NOMO-1 treated with DMSO at 0.1 percent for 48 hours (cell line): ENCODE measurements around the gene ARHGAP28.
"Not testable (repeated sequence)": the region's sequence is repeated elsewhere in the genome, so short reads cannot be mapped to it uniquely, and the experiment has no call there.

Experiments used
- DNase-seq: peaks from one replicate; lab custom pipeline; 2025; ENCODE audit not compliant: unreplicated experiment; lab: John Stamatoyannopoulos, UW

The ARHGAP28 gene

DNA sequence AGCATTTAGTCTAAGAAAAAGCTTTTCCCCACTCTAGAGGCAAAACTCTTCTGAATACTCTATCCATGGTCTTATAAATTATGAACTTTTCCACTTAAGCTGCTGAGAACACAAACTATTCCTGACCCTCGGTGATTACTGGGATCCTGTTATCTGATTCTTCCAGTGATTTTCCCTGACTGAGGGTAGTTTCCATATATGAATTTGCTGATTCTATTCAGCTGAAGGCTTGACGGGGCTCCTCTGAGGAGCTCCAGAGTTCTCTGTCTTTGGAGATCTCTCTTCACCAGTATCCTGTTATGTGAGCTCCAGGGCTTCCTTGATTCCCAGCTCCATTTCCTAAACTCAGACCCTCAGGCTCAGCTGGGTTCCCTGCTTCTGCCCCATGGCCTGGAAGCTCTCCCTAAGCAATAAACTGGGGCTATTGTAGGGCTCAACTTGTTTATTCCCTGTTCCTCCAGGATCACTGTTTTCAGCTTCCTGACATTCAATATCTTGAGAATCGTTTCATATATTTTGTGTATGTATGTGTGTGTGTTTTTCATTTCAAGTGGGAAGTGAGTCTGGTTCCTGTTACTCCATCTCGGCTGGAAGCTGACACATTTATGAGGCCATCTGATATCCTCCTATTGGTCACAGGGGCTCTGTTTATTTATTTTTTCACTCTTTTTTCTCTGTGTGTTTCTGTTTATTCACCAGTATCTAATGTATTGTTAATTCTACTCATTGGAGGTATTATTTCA lies 78.2 kb downstream of the ARHGAP28 start:
- DNase-seq = no peak

- no peak for DNase-seq
Observed at GRCh38 chr18:6810191-6810590, 80.7 kb downstream of the ARHGAP28 start.

DNA sequence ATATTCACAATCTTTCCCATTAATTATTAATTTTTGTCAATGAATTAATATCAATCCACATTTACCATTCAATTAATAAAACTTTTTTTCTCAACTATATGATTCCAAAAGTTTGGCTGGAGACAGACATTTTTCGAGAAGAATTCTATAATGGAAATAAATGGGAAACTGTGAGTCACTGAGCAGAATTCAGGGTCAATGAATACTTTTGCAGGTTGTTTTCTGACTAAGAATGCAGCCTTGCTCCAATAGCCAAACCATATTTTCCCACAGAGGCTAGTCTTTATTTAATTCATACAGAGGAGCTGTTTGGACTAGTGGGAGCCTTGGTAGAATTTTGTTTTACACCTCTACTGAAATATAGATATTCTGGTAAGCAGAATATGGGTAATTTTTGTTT lies 82.3 kb downstream of the ARHGAP28 start:
- DNase-seq = no peak

DNA sequence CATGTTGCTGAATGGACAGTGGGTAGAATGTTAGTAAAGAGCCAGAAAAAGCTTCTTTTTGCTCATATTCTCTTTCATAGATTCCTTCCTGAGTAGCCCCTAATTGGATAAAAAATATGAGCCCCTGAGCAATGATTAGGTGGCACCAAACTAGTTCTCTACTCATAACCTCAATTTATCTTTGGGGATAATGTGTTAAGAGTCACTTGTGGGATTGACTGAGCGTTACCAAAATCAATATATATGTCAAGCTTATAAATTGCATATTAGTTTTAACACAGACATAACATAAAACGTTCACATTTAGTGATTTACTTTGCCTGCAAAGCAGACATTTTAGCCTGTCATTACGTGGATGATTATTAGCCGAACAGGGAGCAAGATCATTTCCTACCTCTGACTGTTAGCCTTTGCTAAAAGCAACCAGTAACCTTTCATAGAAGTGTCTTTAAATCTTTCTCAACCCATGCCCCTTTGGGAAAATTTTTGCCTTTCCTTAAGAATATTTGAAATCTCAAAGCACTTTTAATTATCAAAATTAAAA lies 85.4 kb downstream of the ARHGAP28 start:
- no peak for DNase-seq

DNA sequence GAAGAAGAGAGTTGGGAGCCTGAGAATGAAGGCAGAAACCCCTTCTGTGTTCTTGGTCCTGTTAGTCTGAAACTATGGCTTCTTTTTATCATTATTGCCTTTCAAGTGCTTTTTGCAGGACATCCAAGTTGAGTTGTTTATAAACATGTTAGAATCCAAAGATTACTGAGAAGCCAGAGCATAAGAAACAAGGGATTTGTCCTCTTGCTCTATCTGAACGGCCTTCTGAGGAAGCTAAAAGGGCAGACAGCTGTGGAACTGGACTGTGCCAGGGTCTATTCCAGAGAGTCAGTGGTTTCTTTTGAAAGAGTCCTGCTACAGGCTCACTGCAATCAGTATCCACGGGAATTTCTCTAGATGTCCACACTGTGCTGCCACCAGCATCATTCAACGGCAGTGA lies 86.6 kb downstream of the ARHGAP28 start:
- DNase-seq = no peak

DNA sequence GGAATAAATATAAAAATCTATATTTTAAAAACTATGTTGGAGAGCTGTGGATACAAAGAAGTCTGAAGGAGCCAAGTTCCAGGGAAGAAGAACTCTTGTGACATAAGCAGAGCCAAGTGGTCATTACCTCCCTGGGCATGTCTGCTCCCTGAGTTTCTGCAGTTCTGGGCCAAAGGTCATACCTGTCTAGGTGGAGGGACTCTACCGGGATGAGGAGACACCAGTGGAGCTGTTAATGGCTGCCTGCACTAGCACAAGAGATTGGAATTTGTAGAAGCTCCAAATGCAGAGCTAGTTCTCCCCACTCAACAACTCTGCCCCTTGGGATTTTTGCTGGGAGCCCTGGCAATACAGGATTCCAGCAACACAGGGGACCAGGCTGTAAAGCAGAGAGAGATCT lies 89.8 kb downstream of the ARHGAP28 start:
- no peak for DNase-seq

- DNase-seq = no peak
Observed at GRCh38 chr18:6820314-6820713, 90.8 kb downstream of the ARHGAP28 start.

- DNase-seq = no peak
Observed at GRCh38 chr18:6821356-6821755, 91.8 kb downstream of the ARHGAP28 start.

- DNase-seq = not testable (repeated sequence)
Observed at GRCh38 chr18:6827161-6827560, 97.6 kb downstream of the ARHGAP28 start.

DNA sequence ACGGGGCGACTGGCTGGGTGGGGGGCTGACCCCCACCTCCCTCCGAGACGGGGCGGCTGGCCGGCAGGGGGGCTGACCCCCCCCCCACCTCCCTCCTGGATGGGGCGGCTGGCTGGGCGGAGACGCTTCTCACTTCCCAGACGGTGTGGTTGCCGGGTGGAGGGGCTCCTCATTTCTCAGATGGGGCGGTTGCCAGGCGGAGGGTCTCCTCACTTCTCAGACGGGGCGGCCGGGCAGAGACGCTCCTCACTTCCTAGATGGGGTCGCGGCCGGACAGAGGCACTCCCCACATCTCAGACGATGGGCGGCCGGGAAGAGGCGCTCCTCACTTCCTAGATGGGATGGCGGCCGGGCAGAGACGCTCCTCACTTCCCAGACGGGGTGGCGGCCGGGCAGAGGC lies 98.0 kb downstream of the ARHGAP28 start:
- DNase-seq = not testable (repeated sequence)

DNA sequence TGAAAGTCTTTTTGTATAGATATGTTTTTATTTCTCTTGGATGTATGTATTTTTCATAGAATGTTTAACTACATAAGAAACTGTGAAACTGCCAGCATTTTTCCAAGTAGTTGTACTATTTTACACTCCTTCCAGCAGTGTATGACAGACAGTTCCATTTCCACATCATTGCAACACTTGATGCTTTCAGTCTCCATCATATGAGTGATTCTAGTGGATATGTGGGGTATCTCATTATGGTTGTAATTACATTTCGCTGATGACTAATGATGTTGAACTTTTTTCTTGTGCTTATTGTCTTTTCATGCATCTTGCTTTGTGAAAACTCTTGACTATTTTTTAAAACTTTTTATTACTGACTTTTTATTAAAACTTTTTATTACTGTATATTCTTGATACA lies 101.4 kb downstream of the ARHGAP28 start:
- no peak for DNase-seq

DNA sequence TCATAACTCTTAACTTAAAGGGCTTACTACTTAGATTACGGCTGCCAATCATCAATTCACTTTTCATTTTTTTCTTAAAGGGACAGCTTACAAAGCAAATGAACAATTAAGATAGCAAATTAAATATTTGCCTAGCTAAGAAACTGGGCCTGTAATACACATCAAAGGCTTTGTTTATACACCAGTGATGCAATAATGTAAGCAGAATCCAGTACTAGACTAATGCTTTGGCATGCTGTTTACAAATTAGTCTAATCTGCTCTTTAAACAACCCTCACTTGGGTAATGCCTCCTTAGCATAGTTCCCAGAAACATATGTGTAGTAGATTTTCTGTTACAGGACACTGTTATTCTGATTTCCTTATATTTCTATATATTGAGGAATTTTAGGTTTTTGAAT lies 105.8 kb downstream of the ARHGAP28 start:
- DNase-seq = no peak

- no peak for DNase-seq
Observed at GRCh38 chr18:6836331-6836730, 106.8 kb downstream of the ARHGAP28 start.

GRCh38 chr18:6837904-6838303 lies 108.4 kb downstream of the ARHGAP28 start:
- no peak for DNase-seq

DNA sequence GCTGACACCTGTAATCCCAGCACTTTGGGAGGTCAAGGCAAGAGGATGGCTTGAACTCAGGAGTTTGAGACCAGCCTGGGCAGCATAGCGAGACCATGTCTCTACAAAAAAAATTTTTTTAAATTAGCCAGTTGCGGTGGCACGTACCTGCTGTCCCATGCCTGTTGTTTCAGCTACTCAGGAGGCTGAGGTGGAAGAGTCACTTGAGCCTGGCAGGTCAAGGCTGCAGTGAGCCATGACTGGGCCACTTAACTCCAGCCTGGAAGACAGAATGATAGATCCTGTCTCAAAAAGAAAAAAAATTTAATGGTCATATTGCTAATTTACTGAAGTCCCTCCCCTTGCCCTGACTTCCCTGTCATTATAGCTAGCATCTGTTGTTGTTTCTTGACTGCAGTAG lies 112.6 kb downstream of the ARHGAP28 start:
- DNase-seq = no peak

DNA sequence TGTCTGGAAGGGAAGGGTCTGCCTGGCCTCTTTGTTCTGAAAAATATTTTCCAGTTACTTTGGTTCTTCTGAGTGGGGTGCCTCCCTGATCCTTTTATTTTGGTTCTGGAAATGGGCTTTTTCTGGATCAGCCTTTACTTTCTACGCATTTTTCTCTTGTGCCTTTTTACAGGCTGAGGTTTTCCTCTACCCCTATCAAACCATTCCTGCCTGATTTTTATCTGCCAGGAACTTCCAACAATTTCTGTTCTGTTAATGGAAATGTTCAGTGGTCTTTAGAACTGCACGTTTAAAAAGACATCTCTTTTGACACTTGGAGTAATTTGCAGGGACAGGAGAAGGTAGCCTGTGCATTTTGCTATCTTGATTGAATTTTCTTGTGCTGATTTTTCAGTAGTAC lies 113.8 kb downstream of the ARHGAP28 start:
- DNase-seq = no peak

- not testable (repeated sequence) for DNase-seq
Observed at GRCh38 chr18:6845521-6845920, 116.0 kb downstream of the ARHGAP28 start.

GRCh38 chr18:6850396-6850795 lies 120.9 kb downstream of the ARHGAP28 start:
- no peak for DNase-seq

DNA sequence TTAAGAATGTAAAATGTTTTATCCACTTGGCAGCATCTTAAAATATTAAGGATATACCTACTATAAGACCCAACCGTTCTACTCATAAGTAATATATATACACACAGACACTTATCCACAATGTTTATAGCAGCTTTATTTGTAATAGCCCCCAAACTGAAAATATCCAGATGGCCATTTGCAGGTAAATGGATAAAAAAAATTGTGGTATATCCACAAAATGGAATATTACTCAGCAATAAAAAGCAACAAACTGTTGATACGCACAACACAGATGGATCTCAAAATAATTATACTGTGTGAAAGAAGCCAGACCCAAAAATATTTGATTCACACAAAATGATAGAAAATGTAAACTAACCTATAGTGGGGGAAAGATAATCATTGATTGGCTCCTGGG lies 122.0 kb downstream of the ARHGAP28 start:
- no peak for DNase-seq

- no peak for DNase-seq
Observed at GRCh38 chr18:6854811-6855210, 125.3 kb downstream of the ARHGAP28 start.

GRCh38 chr18:6855767-6856166 lies 126.3 kb downstream of the ARHGAP28 start:
- DNase-seq = no peak

DNA sequence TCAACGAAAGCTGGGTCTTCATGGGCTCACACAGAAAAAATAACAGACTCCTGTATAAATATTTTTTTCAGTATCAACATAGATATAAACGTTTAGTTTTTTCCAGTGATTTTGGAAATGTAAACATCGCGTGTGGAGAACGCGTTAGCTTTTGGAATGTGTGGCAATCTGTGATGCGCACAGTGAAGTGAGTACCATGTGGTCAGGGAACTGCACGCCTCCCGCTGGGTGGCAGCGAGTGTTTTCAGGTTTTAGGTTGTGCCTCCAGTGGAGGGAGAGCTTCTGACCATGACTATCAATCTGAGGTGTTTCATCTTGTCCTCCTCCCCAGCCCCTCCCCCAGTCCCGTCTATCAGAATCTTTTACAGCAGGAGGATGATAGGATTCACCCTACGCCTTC lies 127.8 kb downstream of the ARHGAP28 start:
- DNase-seq = no peak
